UCSD-AML1 (cell line): ENCODE results near the gene TDRD10.
"Not testable (repeated sequence)": the region's sequence is repeated elsewhere in the genome, so short reads cannot be mapped to it uniquely, and the experiment has no call there.

Experiments
- DNase-seq: peaks from one replicate; lab custom pipeline; 2025; ENCODE audit not compliant: unreplicated experiment; lab: John Stamatoyannopoulos, UW

The TDRD10 gene

GRCh38 chr1:154514066-154514553 is 12.1 kb downstream of the TDRD10 start:
- DNase-seq, result no peak

- no peak for DNase-seq
Observed at GRCh38 chr1:154517661-154518060, 15.6 kb downstream of the TDRD10 start.

- DNase-seq, result peak; percentile 38
Observed at GRCh38 chr1:154519591-154519991, 17.6 kb downstream of the TDRD10 start.

- no peak for DNase-seq
Observed at GRCh38 chr1:154520333-154520732, 18.3 kb downstream of the TDRD10 start.

GRCh38 chr1:154521695-154522094 is 19.7 kb downstream of the TDRD10 start:
- no peak for DNase-seq

GRCh38 chr1:154524881-154525280 is 22.9 kb downstream of the TDRD10 start:
- no peak for DNase-seq

- DNase-seq, result no peak
Observed at GRCh38 chr1:154527192-154527591, 25.2 kb downstream of the TDRD10 start.

- no peak for DNase-seq
Observed at GRCh38 chr1:154529308-154529707, 27.3 kb downstream of the TDRD10 start.

GRCh38 chr1:154531950-154532349 is 29.9 kb downstream of the TDRD10 start:
- not testable (repeated sequence) for DNase-seq

- DNase-seq, result no peak
Observed at GRCh38 chr1:154533952-154534844, 32.2 kb downstream of the TDRD10 start.

GRCh38 chr1:154536570-154536969 is 34.6 kb downstream of the TDRD10 start:
- DNase-seq, result no peak

- no peak for DNase-seq
Observed at GRCh38 chr1:154539486-154540483, 37.8 kb downstream of the TDRD10 start.

GRCh38 chr1:154541231-154541630 is 39.2 kb downstream of the TDRD10 start:
- DNase-seq, result no peak

GRCh38 chr1:154546264-154547063 is 44.4 kb downstream of the TDRD10 start:
- DNase-seq, result peak; percentile 72

- DNase-seq, result no peak
Observed at GRCh38 chr1:154547105-154547732, 45.2 kb downstream of the TDRD10 start.

GRCh38 chr1:154548028-154548427 is 46.0 kb downstream of the TDRD10 start:
- DNase-seq, result no peak

- DNase-seq, result no peak
Observed at GRCh38 chr1:154549202-154549770, 47.3 kb downstream of the TDRD10 start.

- no peak for DNase-seq
Observed at GRCh38 chr1:154550070-154550469, 48.1 kb downstream of the TDRD10 start.

- DNase-seq, result no peak
Observed at GRCh38 chr1:154550657-154551056, 48.6 kb downstream of the TDRD10 start.

- no peak for DNase-seq
Observed at GRCh38 chr1:154551474-154551873, 49.5 kb downstream of the TDRD10 start.
